HL-60 (cell line): ENCODE data around the gene SLC66A3.

ENCODE experiments used
- POLR2AphosphoS5 ChIP-seq: IDR thresholded peaks from 2 replicates; pipeline ENCODE4 v1.6.1; 2012; ENCODE audit warnings: low read depth
- TF ChIP-seq, protein P1 (sequence below): IDR thresholded peaks from one replicate; pipeline ENCODE4 v1.5.1; 2011; ENCODE audit warnings: low read length, control low read depth, inconsistent platforms; ENCODE audit not compliant: insufficient read depth

DNA sequence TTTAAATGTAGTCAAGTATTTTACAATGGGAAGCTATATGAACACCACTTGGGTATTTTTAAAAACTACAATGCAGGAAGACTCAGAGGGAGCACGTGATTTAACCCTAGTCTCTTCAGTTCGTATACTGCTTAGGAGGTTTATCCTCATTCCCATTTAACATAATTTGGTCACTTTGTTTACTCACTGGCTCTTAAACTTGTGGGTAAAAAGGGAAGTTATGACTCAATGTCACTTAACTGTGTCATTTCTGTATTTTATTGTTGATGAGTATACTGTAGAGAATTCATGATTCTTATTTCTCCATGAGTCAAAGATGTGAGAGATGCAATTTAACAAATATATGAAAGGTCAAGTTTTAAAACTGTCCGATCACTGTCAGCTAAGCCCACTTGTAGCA is 48.2 kb downstream of the SLC66A3 start:
- TF ChIP-seq, protein P1, sequence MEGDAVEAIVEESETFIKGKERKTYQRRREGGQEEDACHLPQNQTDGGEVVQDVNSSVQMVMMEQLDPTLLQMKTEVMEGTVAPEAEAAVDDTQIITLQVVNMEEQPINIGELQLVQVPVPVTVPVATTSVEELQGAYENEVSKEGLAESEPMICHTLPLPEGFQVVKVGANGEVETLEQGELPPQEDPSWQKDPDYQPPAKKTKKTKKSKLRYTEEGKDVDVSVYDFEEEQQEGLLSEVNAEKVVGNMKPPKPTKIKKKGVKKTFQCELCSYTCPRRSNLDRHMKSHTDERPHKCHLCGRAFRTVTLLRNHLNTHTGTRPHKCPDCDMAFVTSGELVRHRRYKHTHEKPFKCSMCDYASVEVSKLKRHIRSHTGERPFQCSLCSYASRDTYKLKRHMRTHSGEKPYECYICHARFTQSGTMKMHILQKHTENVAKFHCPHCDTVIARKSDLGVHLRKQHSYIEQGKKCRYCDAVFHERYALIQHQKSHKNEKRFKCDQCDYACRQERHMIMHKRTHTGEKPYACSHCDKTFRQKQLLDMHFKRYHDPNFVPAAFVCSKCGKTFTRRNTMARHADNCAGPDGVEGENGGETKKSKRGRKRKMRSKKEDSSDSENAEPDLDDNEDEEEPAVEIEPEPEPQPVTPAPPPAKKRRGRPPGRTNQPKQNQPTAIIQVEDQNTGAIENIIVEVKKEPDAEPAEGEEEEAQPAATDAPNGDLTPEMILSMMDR = no peak
- no peak for TF ChIP-seq POLR2AphosphoS5
